Inferior parietal cortex (tissue), 1 donor: Measurements from ENCODE around the gene ZNF335.
"Not testable (repeated sequence)": the region's sequence is repeated elsewhere in the genome, so short reads cannot be mapped to it uniquely, and the experiment has no call there.

Experiments used
- DNase-seq: peaks from one replicate; pipeline ENCODE4 v3.0.0-alpha.2; 2016; ENCODE audit errors: extremely low spot score

The ZNF335 gene

DNA sequence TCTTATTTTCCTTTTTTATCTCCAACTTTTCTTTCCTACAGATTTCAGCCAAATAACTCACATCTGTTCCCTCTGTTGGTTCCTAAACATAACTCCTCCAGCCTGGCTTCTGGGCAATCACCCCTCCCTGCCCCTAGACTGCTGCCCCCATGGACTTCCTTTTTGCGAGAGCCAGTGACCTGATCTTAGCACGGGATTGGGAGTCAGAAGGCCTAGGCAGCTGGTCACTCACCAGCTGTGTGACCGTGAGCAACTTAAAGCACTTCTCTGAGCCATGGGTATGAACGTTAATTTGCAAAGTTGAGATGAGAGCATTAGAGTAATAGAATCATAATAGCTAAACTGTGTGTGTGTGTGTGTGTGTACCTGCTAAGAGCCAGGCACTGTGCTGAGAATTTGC lies 32.2 kb upstream of the ZNF335 start:
- no peak for DNase-seq

DNA sequence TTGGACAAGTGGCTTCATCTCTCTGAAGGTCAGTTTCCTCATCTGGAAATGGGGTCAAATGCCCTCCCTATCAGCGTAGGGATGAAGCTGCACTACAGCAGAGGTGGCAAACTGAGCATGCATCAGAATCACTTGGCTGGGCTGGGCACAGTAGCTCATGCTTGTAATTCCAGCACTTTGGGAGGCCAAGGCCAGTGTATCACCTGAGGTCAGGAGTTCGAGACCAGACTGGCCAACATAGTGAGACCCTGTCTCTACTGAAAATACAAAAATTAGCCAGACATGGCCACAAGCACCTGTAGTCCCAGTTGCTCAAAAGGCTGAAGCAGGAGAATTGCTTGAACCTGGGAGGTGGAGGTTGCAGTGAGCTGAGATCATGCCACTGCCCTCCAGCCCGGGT lies 30.0 kb upstream of the ZNF335 start:
- DNase-seq = no peak

DNA sequence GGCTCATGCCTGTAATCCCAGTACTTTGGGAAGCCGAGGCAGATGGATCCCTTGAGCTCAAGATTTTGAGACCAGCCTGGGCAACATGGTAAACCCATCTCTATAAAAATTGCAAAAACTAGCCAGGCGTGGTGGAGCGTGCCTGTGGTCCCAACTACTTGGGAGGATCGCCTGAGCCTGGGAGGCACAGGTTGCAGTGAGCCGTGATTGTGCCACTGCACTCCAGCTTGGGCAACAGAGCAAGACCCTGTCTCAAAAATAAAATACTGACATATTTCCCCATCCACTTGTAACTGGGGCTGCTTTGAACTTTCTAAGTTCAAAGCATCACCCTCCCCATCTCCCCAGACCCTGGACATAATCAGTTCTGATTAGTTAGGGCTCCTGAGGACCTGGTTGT lies 29.5 kb upstream of the ZNF335 start:
- DNase-seq = no peak

DNA sequence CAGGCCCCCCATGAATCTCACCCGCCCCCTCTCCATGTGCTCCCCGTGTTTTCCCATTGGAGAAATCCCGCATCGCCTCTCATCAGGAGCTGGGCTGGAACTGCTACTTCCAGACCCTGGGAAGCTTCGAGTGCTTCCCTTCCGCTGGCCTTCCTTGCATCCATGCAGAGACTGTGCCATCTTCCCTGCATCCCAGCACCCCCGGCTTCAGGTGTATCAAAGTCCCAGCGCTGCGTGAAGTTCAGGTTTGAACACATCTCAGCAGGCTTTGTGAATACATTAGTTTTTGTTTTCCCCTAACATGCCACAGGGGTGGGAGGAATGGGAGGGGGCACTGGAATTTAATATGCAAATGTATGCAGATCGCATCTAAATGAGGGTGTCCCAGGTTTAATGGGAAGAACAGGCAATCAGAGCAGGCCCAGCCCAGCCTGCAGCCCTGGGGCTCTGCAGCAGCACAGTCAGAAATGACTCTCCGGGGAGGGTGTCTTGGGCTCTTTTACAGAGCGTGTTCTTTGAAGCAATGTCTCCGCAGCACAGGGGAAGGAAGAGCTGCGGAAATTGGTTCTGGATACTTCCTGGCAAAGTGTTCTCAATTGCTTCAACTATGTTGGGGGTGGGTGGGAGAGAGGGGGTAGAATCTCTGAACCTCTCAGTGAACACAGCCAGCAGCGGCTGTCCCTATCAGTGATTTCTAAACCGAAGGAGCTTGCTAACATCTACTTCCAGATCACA lies 28.4 kb upstream of the ZNF335 start:
- no peak for DNase-seq

DNA sequence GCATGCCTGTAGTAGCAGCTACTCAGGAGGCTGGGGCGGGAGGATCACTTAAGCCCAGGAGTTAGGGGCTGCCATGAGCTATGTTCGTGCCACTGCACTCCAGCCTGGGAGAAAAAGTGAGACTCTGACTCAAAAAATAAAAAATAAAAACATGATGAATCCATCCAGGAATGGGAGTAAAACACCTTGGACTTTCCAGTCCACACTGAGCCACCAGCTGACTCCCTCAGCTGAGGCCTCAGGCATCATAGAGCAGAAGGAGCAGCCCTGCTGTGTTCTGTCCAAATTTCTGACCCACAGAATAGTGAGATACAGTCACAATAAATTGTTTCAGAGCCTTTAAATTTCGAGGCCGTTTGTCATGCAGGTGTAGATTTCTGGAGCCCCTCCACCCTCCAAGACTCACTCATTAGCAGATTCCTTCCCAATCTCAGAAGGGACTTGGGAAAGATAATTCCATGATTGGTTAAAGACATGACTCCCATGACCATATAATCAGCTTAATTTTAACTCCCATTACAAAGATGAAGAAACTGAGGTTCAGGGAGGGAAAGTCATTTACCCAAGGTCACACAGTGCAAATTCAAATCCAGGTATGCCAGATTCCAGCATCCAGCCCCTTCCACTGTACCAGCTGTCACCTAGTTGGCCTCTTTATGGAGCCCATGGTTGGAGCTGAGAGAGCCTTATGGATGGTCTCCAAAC lies 27.7 kb upstream of the ZNF335 start:
- no peak for DNase-seq

DNA sequence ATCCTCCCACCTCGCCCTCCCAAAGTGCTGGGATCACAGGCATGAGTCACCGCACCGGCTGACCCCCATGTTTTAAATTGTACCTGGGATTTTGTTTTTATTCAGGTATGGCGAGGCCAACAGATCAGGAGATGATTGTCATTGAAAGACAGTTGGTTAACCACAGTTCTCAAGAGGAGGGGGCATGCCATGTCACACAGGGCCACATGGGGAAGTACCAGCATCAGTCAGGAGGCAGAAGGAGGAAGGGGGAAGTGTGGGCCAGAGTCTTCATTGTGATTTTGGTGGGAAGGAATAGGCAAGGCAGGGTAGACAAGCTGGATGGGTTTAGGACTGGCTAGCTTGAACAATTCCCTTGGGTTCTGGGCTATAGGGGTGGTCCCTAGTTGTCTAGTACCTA lies 26.8 kb upstream of the ZNF335 start:
- DNase-seq = no peak

DNA sequence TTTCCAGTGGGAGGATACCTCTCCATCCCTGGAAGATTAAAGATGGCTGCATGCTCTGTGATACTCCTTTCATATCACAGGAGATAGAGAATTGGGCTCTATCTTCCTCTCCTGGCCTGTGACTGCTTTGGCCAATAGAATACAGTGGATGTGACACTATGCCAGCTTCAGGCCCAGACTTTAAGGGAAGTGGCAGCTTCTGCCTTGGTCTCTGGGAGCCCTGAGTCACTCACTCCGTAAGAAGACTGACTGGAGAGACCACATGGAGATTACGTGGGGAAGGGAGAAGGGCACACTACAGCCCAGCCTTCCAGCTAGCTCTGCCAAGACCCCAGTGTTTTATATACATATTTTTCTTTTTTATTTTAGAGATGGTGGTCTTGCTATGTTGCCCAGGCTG lies 26.3 kb upstream of the ZNF335 start:
- no peak for DNase-seq

DNA sequence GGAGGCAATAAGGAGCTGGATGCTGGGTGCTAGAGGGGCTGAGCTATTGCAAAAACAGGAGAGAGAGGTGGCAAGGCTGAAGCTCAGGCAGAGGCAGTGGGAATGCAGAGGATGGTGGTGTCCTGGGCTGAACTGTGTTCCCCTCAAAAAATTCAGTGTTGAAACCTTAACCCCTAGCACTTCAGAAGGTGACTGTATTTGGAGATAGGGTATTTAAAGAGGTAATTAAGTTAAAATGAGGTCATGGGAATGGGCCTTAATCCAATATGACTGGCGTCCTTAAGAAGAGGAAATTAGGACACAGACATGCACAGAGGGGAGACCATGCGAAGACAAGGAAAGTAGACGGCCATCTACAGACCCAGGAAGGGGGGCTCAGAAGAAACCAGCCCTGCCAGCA lies 25.2 kb upstream of the ZNF335 start:
- DNase-seq = no peak

DNA sequence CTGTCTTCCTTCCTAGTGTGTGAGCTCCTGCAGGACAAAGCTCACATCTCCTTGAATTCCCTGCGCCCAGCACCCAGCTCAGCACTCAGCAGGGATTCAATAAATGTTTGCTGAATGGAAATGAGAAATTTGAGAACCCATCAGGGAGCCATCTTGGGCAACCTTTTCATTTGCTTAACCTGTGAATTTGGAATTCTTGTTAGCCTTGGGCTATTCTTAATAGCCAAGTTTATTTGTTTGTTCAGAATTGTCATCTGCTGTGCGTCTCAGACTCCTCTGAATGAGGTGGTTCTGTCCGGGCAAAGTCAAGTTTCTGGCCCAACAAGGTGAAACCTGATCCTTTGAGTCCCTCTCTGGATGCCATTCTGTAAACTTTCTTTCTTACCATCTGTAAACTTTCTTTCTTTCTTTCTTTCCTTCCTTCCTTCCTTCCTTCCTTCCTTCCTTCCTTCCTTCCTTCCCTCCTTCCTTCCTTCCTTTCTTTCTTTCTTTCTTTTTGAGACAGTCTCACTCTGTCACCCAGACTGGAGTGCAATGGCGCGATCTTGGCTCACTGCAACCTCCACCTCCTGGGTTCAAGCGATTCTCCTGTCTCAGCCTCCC lies 23.6 kb upstream of the ZNF335 start:
- DNase-seq = not testable (repeated sequence)

DNA sequence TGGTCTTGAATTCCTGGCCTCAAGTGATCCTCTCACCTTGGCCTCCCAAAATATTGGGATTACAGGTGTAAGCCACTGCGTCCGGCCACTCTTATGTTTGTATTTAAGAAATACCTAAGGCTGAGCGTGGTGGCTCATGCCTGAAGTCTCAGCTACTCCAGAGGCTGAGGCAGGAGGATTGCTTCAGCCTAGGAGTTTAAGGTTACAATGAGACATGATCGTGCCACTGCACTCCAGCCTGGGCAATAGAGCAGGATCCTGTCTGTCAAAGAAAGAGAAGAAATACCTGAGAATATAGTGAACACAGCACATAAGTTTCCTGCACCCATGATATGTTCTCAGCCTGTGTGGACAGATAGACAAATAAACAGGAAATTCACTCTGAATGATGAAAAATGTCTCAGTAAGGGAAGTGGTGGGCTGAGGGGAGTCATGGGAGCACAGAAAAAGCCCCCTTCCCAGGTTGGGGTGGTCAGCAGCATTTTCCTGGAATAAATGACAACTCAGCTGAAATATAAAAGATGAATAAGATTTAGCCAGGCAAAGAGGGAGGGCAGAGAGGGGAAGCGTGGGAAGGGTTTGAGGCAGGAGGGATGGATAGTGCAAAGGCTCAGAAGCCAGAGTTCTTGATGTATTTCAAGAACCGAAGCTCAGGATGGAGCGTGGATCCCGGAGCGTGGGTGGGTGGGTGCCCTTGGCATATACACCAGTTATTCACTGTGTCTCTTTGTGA lies 22.9 kb upstream of the ZNF335 start:
- no peak for DNase-seq

DNA sequence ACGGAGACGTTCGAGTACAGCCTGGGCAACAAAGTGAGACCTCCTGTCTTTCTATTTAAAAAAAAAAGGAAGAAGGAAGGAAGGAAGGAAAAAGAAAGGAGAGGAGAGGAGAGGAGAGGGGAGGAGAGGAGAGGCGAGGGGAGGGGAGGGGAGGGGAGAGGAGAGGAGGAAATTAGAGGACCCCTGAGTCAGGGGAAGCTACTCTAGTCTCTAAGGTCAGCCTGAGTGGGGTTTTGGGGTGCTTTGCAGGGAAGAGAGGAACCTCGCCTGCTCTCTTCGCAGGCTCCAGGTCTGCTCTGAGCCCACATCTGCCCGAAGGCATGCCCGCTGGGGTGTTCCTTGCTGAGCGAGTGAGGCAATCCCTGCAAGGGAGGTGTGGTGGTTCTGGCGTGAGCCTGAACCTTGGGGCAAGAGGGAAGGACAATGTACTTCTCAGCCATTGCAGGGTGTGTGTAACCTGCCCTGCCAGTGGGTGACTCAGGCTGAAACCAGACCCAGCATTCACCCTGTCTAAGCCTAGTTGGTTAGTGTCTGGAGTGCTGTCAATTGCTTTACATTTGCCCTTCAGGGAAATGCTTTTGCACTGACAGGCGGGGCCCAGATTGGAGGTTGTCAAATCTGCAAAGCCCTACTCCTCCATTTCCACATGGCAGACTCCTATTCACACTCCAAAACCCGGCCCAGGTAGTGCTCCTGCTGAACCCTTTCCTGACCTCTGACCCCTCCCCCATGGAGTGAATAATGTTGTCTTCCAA lies 21.4 kb upstream of the ZNF335 start:
- DNase-seq = no peak

DNA sequence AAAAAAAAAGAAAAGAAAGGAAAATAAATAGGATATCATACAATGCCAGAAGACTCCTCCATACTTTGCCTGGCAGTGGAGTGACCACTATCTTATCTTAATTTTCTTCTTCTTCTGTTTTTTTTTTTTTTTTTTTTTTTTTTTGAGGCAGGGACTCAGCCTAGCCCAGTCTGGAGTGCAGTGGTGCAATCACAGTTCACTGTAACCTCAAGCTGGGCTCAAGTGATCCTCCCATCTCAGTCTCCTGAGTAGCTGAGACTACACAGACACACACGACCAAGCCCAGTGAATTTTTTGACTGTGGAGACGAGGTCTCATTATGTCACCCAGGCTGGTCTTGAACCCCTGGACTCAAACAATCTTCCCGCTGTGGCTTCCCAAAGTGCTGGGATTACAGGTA lies 19.6 kb upstream of the ZNF335 start:
- no peak for DNase-seq

DNA sequence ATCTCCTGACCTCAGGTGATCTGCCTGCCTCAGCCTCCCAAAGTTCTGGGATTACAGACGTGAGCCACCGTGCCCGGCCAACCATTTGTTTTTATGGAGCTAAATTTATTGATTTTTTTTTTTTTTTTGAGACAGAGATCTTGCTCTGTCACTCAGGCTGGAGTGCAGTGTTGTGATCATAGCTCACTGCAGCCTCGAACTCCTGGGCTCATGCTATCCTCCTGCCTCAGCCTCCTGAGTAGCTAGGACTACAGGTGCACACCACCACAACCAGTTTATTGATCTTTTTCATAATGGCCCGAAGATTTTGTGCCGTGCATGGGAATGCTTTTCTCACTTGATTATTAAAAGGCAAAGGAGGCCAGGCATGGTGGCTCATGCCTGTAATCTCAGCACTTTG lies 16.8 kb upstream of the ZNF335 start:
- DNase-seq = not testable (repeated sequence)

DNA sequence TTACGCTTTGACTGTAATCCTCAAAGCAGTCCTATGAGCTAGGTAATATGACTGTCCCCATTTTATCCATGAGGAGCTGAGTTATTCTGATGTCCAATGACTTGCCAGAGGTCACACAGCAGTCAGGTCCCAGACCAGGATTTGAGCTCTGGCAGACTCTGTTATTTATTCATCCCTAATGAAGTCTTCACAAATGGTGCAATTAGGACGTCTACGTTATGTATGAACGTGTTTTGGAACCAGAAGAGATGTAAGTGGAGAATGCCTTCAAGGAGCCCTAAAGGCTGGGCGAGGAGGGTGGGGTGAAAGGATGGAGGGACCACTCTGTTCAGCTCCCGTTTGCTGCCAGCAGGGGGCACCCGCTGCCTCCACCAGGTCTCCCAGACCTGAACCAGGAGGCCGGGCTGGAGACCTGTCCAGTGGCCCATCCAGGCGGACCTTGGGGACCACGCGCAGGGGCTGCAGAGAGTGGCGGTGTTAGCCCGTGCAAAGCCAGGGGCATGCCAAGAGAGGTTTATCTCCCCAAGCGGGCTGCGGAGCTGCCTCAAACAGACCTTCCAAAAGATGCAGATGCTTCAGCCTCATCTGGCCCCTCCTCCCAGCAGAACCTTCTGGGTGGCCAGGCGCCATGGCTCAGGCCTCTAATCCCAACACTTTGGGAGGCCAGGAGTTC lies 15.2 kb upstream of the ZNF335 start:
- peak; percentile 62 for DNase-seq

DNA sequence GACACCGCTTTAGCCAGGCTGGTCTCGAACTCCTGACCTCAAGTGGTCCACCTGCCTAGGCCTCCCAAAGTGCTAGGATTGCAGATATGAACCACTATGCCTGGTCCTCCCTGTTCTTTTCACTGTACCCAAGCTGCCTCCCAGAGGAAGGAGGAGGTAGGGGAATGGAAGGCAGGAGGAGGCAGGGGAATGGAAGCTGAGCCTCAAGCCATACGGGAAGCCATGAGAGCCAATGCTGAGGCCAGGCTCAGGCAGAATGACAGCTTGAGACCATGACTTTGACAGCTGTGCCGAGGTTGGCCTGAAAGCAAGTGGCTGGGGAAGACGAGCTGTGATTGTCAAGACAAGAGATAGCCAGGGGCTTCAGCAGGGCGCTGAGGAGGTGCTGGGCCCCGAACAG lies 13.6 kb upstream of the ZNF335 start:
- DNase-seq = no peak

DNA sequence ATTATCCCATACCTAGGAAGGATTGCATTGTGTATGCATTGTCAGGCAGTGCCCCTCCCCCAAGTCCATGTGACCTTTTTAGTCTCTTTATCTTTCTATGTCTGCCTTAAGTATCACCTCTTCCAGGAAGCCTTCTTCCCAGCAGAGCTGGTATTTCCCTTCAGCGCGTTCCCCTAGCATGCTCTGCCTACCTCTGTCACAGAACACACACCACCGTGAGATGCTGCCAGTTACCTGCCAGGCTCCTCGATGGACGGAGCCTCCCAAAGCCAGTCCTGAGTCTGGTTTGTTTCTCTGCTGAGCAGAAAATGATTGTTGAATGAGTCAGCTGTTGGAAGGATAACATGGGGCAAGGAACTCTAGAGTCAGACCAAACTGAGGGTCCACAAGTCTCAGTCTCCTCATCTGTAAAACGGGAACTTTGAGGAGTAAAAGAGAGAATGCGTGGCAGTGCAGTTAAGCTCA lies 11.3 kb upstream of the ZNF335 start:
- DNase-seq = no peak

DNA sequence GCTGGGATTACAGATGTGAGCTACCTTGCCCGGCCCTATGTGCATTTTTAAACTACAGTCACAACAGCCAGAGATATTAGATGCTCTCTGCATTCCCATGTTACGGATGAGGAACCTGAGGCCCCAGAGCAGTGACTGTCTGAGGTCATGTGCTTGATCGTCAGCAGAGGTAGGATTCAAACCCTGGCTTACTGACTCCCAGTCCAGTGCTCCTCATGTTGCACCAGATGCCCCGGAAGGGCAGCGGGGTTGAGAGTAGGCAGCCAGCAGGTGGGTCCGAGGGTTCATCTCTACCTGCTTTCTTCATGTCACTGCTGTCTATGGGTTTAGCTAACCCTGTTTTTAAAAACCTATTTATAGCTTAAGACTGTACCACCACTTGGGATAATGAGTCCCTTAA lies 9.3 kb upstream of the ZNF335 start:
- no peak for DNase-seq

DNA sequence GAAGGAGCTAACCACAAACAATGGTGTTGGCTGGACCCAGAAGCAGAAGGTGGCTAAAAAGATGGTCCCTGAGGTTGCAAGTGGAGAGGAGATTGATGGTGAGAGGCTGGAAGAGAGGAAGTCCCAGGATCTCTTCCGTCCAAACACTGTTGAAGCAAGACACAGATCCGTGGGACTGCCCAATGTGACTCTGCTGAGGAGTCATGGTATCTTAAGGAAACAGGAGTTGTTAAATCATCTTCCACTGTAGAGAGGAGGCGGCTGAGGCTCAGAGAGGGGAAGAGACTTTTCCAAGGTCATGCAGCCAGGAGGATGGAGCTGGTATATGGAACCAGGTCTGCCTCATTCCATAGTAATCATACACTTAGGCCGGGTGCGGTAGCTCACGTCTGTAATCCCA lies 4.1 kb upstream of the ZNF335 start:
- DNase-seq = no peak

DNA sequence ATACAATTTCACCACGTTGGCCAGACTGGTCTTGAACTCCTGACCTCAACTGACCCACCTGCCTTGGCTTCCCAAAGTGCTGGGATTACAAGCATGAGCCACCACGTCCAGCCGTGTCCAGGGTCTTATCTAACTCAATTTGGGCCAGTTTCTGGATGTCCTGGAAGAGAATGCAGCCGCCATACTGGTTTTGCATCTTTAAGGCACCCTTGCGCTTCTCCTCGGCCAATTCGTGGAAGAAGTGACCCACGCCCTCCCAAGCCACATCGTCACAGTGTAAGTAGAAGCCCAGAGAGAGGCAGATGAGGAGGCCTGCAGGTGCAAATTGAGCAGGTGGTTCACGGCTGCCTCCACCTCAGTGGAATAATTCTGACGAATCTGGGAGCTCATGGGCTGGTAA lies 3.7 kb upstream of the ZNF335 start:
- no peak for DNase-seq

DNA sequence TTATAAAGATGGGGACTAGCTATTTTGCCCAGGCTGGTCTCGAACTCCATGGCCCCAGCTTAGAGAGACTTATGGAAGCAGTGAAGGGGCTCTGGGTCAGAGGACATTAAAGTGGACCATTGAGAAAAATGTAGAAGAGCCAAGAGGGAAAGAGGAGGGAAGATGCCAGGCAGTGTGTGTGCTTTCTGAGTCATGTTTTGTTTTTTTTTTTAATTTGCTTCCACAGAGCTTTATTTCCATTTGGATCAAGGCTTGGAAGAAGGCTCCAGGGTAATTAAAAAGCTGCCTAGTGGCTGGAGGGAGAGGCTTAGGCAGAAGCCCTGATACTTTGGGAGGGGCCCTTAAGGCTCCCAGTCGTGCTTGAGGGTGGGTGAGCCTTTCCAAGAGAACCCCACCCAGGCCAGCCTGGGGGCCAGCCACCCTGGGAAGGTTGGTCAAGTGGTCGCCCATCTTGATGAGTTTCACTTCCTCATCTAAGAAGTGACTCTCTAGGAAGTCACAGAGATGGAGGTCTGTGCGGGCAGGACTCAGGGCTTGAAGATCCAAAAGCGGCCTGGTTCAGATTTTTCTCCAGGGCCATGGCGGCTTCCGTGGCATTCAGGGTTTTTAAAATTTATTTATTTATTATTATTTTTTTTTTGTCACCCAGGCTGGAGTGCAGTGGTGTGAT lies 3.0 kb upstream of the ZNF335 start:
- no peak for DNase-seq
